ENCODE data around the gene NANOS2. TPM values are rescaled to one million over a fixed set of nuclear protein-coding genes. Genes with fewer than 3 reads are reported as not detected.
A peak's percentile ranks its signal among the peaks of the same experiment; 100 is the strongest.

NANOS2 gene
- polyA plus RNA-seq, 3 donors = not detected

DNA sequence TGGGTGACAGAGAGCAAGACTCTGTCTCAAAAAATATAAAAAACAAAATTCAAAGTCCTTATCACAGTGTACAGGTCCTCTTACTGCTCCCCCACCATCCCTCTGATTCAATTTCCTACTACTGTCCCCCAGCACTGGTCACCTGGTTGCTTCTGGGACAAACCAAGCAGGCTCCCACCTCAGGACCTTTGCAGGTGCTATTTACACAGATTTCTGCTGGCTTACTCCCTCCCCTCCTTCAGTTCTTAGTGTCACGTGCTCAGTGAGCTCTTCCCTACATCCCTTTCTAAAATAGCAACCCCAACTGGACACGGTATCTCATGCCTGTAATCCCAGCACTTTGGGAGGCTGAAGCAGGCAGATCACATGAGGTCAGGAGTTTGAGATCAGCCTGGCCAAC, 34.6 kb downstream of the NANOS2 start:
- H3K27ac ChIP-seq (ENCODE audit: low read depth in 1 of 2, low read length in 2 of 2) = no peak overlapping the region
- 77% methylated on average over 2 of the region's 2 CpGs for whole genome bisulfite sequencing (ENCODE audit: insufficient coverage)
- peaks cover 0 to 4% of the 10 kb centered on the region in 2 donors for H3K36me3 Mint-ChIP-seq
- peaks cover 11% of the 10 kb centered on the region for H3K79me2 ChIP-seq (ENCODE audit: insufficient read depth, low read length)
- peaks cover 26% of the 10 kb centered on the region for H4K20me1 ChIP-seq (ENCODE audit: insufficient read depth, low read length)
- no peaks in the 10 kb centered on the region for H3K36me3 ChIP-seq (replicated peaks in 1 of 2; ENCODE audit: control insufficient read depth in 1 of 2, insufficient read depth in 2 of 2, low read length in 2 of 2)
- no peak for DNase-seq
- intact Hi-C loops (cut with micrococcal nuclease) = loop anchor here (5.0 kb wide), 1 partner anchor 63 kb away; the partner anchor contains the start of gene RSPH6A (in 2 of the 2)
- H3K4me3 ChIP-seq (replicated peaks in 1 of 3; ENCODE audit: low read depth in 2 of 3, low read length in 3 of 3) = no peak overlapping the region
- H3K27ac Mint-ChIP-seq = peak overlapping the region in 1 of 7 donors; percentile 36
- H2AFZ ChIP-seq (ENCODE audit: insufficient read depth, low read depth, low read length, poor library complexity, severe bottlenecking) = no peak overlapping the region
- H3K27me3 ChIP-seq (ENCODE audit: control insufficient read depth in 2 of 2, insufficient read depth in 2 of 2, low read length in 2 of 2) = peaks cover 23 to 62% of the 10 kb centered on the region in 2 donors
- TF ChIP-seq, protein P1, sequence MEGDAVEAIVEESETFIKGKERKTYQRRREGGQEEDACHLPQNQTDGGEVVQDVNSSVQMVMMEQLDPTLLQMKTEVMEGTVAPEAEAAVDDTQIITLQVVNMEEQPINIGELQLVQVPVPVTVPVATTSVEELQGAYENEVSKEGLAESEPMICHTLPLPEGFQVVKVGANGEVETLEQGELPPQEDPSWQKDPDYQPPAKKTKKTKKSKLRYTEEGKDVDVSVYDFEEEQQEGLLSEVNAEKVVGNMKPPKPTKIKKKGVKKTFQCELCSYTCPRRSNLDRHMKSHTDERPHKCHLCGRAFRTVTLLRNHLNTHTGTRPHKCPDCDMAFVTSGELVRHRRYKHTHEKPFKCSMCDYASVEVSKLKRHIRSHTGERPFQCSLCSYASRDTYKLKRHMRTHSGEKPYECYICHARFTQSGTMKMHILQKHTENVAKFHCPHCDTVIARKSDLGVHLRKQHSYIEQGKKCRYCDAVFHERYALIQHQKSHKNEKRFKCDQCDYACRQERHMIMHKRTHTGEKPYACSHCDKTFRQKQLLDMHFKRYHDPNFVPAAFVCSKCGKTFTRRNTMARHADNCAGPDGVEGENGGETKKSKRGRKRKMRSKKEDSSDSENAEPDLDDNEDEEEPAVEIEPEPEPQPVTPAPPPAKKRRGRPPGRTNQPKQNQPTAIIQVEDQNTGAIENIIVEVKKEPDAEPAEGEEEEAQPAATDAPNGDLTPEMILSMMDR (IDR thresholded peaks at IDR 0.05) = no peak
- H3K4me2 ChIP-seq (replicated peaks; ENCODE audit: extremely low read depth, low read length, poor library complexity, severe bottlenecking) = no peak overlapping the region
- H3K9me3 Mint-ChIP-seq = peaks cover 0 to 10% (median 0%) of the 10 kb centered on the region in 7 donors
- H3K4me3 Mint-ChIP-seq = no peak overlapping the region
- peaks cover 20 to 30% of the 10 kb centered on the region in 2 donors for H3K4me1 ChIP-seq (ENCODE audit: control insufficient read depth in 1 of 2, insufficient read depth in 2 of 2, low read length in 2 of 2)
- peaks cover 22% of the 10 kb centered on the region for H3K4me1 Mint-ChIP-seq
- H3K9me3 ChIP-seq (replicated peaks in 1 of 2; ENCODE audit: control insufficient read depth in 1 of 2, insufficient read depth in 1 of 2, low read length in 2 of 2) = no peaks in the 10 kb centered on the region
- H3K9ac ChIP-seq (ENCODE audit: insufficient read depth, low read length, poor library complexity, severe bottlenecking) = no peak overlapping the region
- peaks cover 47 to 59% (median 52%) of the 10 kb centered on the region in 3 donors for H3K27me3 Mint-ChIP-seq (ENCODE audit: low read depth in 3 of 3)

DNA sequence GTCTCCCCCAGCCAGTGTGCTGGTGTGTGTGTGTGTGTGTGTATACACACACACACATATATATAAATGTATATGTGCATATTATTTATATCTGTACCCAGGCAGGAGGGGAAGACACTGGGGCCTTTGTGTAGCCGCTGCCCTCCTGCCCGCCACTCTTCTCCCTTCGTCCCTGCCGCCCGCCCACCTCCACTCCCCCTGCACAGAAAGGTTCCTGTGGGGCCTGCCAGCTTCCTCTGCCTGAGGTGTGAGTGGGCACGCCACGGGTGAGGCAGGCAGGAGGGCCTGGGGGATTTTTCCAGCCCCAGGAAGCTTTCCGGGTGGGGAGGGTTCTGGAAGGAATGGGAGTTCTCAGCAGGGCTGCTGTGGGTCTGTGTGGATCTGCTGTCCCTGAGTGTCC, 35.5 kb downstream of the NANOS2 start:
- TF ChIP-seq, protein P1 (IDR thresholded peaks at IDR 0.05) = no peak
- Mint-ChIP-seq H3K27me3 (ENCODE audit: low read depth in 3 of 3) (peaks cover 51 to 67% (median 58%) of the 10 kb centered on the region in 3 donors), H3K9me3 (peaks cover 0 to 12% (median 0%) of the 10 kb centered on the region in 7 donors), H3K36me3 (peaks cover 0 to 4% of the 10 kb centered on the region in 2 donors), H3K27ac (peak overlapping the region in 1 of 7 donors; percentile 58), H3K4me1 (peaks cover 19% of the 10 kb centered on the region), H3K4me3 (no peak overlapping the region)
- H3K27ac ChIP-seq (ENCODE audit: low read depth in 1 of 2, low read length in 2 of 2) = no peak overlapping the region
- no peak overlapping the region for H3K9ac ChIP-seq (ENCODE audit: insufficient read depth, low read length, poor library complexity, severe bottlenecking)
- intact Hi-C loops (cut with micrococcal nuclease) = no loop called here
- H3K4me2 ChIP-seq (replicated peaks; ENCODE audit: extremely low read depth, low read length, poor library complexity, severe bottlenecking) = no peak overlapping the region
- H3K4me1 ChIP-seq (ENCODE audit: control insufficient read depth in 1 of 2, insufficient read depth in 2 of 2, low read length in 2 of 2) = peaks cover 16 to 22% of the 10 kb centered on the region in 2 donors
- no peaks in the 10 kb centered on the region for H3K36me3 ChIP-seq (replicated peaks in 1 of 2; ENCODE audit: control insufficient read depth in 1 of 2, insufficient read depth in 2 of 2, low read length in 2 of 2)
- H3K4me3 ChIP-seq (replicated peaks in 1 of 3; ENCODE audit: low read depth in 2 of 3, low read length in 3 of 3) = no peak overlapping the region
- H3K79me2 ChIP-seq (ENCODE audit: insufficient read depth, low read length) = peaks cover 2% of the 10 kb centered on the region
- DNase-seq = no peak
- H4K20me1 ChIP-seq (ENCODE audit: insufficient read depth, low read length) = peaks cover 17% of the 10 kb centered on the region
- peaks cover 23 to 66% of the 10 kb centered on the region in 2 donors for H3K27me3 ChIP-seq (ENCODE audit: control insufficient read depth in 2 of 2, insufficient read depth in 2 of 2, low read length in 2 of 2)
- WGBS (ENCODE audit: insufficient coverage) = no CpG with 5 or more reads among the region's 8 CpGs
- H3K9me3 ChIP-seq (replicated peaks in 1 of 2; ENCODE audit: control insufficient read depth in 1 of 2, insufficient read depth in 1 of 2, low read length in 2 of 2) = no peaks in the 10 kb centered on the region
- H2AFZ ChIP-seq (ENCODE audit: insufficient read depth, low read depth, low read length, poor library complexity, severe bottlenecking) = no peak overlapping the region
